MG63 (cell line): ENCODE data around the gene ACADVL. TPM values are rescaled to one million over a fixed set of nuclear protein-coding genes. Genes with fewer than 3 reads are reported as not detected.

Experiments
- total RNA-seq: library from RNA; depleted of rRNA; stranded (reverse); fragments of >200 nt; shearing (Covaris generic); gene quantifications from 2 replicates; pipeline ENCODE4 v1.2.3, GENCODE V29; 2014; ENCODE audit warnings: low replicate concordance; rRNA removed

ACADVL gene
- total RNA-seq, 1 experiment from 2014 or later = 427 TPM

Other genes with a start within 250 kb of the ACADVL start
- not detected in 2 replicates for gene ALOX12, start 223.9 kb upstream of the ACADVL start, total RNA-seq
- 45.2 and 62.3 TPM in 2 replicates for gene RNASEK, start 207.3 kb upstream of the ACADVL start, total RNA-seq
- 0.36 TPM in 1 of 2 replicates, not detected in the other for gene BCL6B, start 196.9 kb upstream of the ACADVL start, total RNA-seq
- gene SLC16A13, start 183.9 kb upstream of the ACADVL start, total RNA-seq = 0.96 and 1.1 TPM in 2 replicates
- gene SLC16A11, start 175.8 kb upstream of the ACADVL start, total RNA-seq = not detected in 2 replicates
- gene CLEC10A, start 139.7 kb upstream of the ACADVL start, total RNA-seq = not detected in 2 replicates
- not detected in 2 replicates for gene ASGR2, start 105.1 kb upstream of the ACADVL start, total RNA-seq
- gene ASGR1, start 40.6 kb upstream of the ACADVL start, total RNA-seq = 0.13 TPM in 1 of 2 replicates, not detected in the other
- 7.5 and 15.3 TPM in 2 replicates for gene DLG4, start 102 bp upstream of the ACADVL start, total RNA-seq
- 11.5 and 26.2 TPM in 2 replicates for gene DVL2, start 14.6 kb downstream of the ACADVL start, total RNA-seq
- 34.4 and 62.7 TPM in 2 replicates for gene PHF23, start 19.5 kb downstream of the ACADVL start, total RNA-seq
- gene GABARAP, start 22.5 kb downstream of the ACADVL start, total RNA-seq = 36.7 and 148 TPM in 2 replicates
- 7.8 and 24.7 TPM in 2 replicates for gene CTDNEP1, start 31.8 kb downstream of the ACADVL start, total RNA-seq
- gene ELP5, start 32.3 kb downstream of the ACADVL start, total RNA-seq = 24.1 and 36.4 TPM in 2 replicates
- not detected in 2 replicates for gene CLDN7, start 42.5 kb downstream of the ACADVL start, total RNA-seq
- gene SLC2A4, start 61.8 kb downstream of the ACADVL start, total RNA-seq = not detected in 2 replicates
- gene YBX2, start 74.7 kb downstream of the ACADVL start, total RNA-seq = 6.2 and 6.5 TPM in 2 replicates
- 1,208 and 1,396 TPM in 2 replicates for gene EIF5A, start 87.7 kb downstream of the ACADVL start, total RNA-seq
- 37.3 and 55.3 TPM in 2 replicates for gene GPS2, start 95.4 kb downstream of the ACADVL start, total RNA-seq
- 8.5 and 11.7 TPM in 2 replicates for gene NEURL4, start 109.4 kb downstream of the ACADVL start, total RNA-seq
- 0.20 TPM in 1 of 2 replicates, not detected in the other for gene ACAP1, start 116.6 kb downstream of the ACADVL start, total RNA-seq
- gene KCTD11, start 132.2 kb downstream of the ACADVL start, total RNA-seq = 5.0 and 6.5 TPM in 2 replicates
- gene TMEM95, start 135.2 kb downstream of the ACADVL start, total RNA-seq = not detected in 2 replicates
- not detected in 2 replicates for gene TNK1, start 161.2 kb downstream of the ACADVL start, total RNA-seq
- 2.8 and 7.3 TPM in 2 replicates for gene PLSCR3, start 174.6 kb downstream of the ACADVL start, total RNA-seq
- 3.6 and 52.0 TPM in 2 replicates for gene TMEM256, start 184.2 kb downstream of the ACADVL start, total RNA-seq
- 0.54 and 1.0 TPM in 2 replicates for gene NLGN2, start 187.9 kb downstream of the ACADVL start, total RNA-seq
- not detected in 2 replicates for gene SPEM1, start 200.4 kb downstream of the ACADVL start, total RNA-seq
- gene SPEM2, start 205.7 kb downstream of the ACADVL start, total RNA-seq = not detected in 2 replicates
- not detected in 2 replicates for gene SPEM3, start 208.9 kb downstream of the ACADVL start, total RNA-seq
- gene TMEM102, start 215.5 kb downstream of the ACADVL start, total RNA-seq = 0.33 and 0.76 TPM in 2 replicates
- not detected in 2 replicates for gene FGF11, start 219.6 kb downstream of the ACADVL start, total RNA-seq
- 0.20 and 6.2 TPM in 2 replicates for gene CHRNB1, start 225.1 kb downstream of the ACADVL start, total RNA-seq